Esophagus squamous epithelium (tissue), 5 donors: ENCODE results near the gene TYRO3. TPM values are rescaled to one million over a fixed set of nuclear protein-coding genes. Genes with fewer than 3 reads are reported as not detected.
"Not testable (repeated sequence)": the region's sequence is repeated elsewhere in the genome, so short reads cannot be mapped to it uniquely, and the experiment has no call there.

Experiments used
- DNase-seq: peaks from one replicate; lab custom pipeline; 2025; lab: John Stamatoyannopoulos, UW
- H3K27ac ChIP-seq, 4 donors: fragments of 200-600 bp; sonication (generic); one replicate each; pipeline ENCODE4 v1.5.1; 2016 to 2019; ENCODE audit warnings: mild to moderate bottlenecking in 1 of 4
- H3K27me3 ChIP-seq, 4 donors: fragments of 200-600 bp; sonication (generic); 1 replicate in 3 of 4; 2 replicates in 1 of 4; pipeline versions ENCODE4 v1.5.1 to v1.6.0; 2017 to 2021; ENCODE audit warnings: antibody characterized with exemption in 1 of 4
- H3K36me3 ChIP-seq, 3 donors: fragments of 200-600 bp; sonication (generic); one replicate each; pipeline ENCODE4 v1.5.1; 2016 to 2019
- H3K4me1 ChIP-seq, 3 donors: fragments of 200-600 bp; sonication (generic); one replicate each; pipeline ENCODE4 v1.5.1; 2017 to 2019
- H3K4me3 ChIP-seq, 4 donors: fragments of 200-600 bp; sonication (generic); 1 replicate in 3 of 4; 2 replicates in 1 of 4; pipeline ENCODE4 v1.5.1; 2016 to 2019; ENCODE audit warnings: mild to moderate bottlenecking in 2 of 4, moderate library complexity in 1 of 4
- H3K9me3 ChIP-seq, 3 donors: fragments of 200-600 bp; sonication (generic); one replicate each; pipeline ENCODE4 v1.5.1; 2016 to 2019
- POLR2A ChIP-seq, 4 donors: fragments of 450-650 bp; IDR thresholded peaks; one replicate each; pipeline ENCODE4 v1.6.1; 2017; ENCODE audit warnings: antibody characterized with exemption in 4 of 4, mild to moderate bottlenecking in 4 of 4, moderate library complexity in 3 of 4
- WGBS, 2 donors: methylation state at CpG; one replicate each; pipeline ENCODE4 v1.1.5; 2018; 5-methylcytosine and 5-hydroxymethylcytosine counted together
- intact Hi-C: fragments of 100-400 bp; cut with DNase I; formaldehyde crosslinking; loops from one replicate; pipeline ENCODE4 v1.15.0; 2022
- total RNA-seq, 4 donors: library from RNA; depleted of rRNA; stranded (reverse); fragments of >200 nt; gene quantifications; one replicate each; pipeline ENCODE4 v1.1.0, GENCODE V29; 2016
- TF ChIP-seq, protein P1 (sequence below), 6 experiments: fragments of 450-650 bp in 4 of 6; fragments of 200-600 bp in 2 of 6; sonication (generic) in 2 of 6; IDR thresholded peaks; one replicate each; pipeline ENCODE4 v1.5.1; 2016 to 2019; ENCODE audit warnings: antibody characterized with exemption in 6 of 6, mild to moderate bottlenecking in 4 of 6, moderate library complexity in 4 of 6
- donor health status: DM: yes; HTN: yes; CAD: no.

Gene TYRO3
- total RNA-seq, 4 donors from 2014 or later: 6.5 to 16.9 (median 11.2) TPM

DNA sequence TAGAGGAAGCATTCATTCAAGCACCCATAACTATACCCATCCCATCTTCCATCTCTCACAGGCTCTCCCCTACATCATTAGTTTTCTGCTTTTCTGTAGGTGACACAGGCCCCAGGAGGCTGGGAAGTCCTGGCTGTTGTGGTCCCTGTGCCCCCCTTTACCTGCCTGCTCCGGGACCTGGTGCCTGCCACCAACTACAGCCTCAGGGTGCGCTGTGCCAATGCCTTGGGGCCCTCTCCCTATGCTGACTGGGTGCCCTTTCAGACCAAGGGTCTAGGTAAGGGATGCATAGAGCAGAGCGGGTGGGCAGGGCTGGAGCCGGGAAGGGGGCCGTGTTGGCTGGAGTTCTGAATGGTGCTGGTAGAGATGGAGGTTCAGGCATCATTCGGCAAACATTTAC, 8.2 kb downstream of the TYRO3 start:
- Histone ChIP-seq H3K9me3 (no peaks in the 10 kb centered on the region), H3K4me1 (peaks cover 0 to 5% (median 0%) of the 10 kb centered on the region in 3 donors), H3K4me3 (no peak overlapping the region), H3K27me3 (no peaks in the 10 kb centered on the region), H3K27ac (no peak overlapping the region), H3K36me3 (peaks cover 0 to 85% (median 0%) of the 10 kb centered on the region in 3 donors)
- intact Hi-C loops: no loop called here
- WGBS, 2 donors: 98% methylated on average over 4 to 5 of the region's 6 CpGs
- no peak for DNase-seq
- TF ChIP-seq POLR2A (IDR thresholded peaks at IDR 0.05): no peak
- TF ChIP-seq, protein P1, sequence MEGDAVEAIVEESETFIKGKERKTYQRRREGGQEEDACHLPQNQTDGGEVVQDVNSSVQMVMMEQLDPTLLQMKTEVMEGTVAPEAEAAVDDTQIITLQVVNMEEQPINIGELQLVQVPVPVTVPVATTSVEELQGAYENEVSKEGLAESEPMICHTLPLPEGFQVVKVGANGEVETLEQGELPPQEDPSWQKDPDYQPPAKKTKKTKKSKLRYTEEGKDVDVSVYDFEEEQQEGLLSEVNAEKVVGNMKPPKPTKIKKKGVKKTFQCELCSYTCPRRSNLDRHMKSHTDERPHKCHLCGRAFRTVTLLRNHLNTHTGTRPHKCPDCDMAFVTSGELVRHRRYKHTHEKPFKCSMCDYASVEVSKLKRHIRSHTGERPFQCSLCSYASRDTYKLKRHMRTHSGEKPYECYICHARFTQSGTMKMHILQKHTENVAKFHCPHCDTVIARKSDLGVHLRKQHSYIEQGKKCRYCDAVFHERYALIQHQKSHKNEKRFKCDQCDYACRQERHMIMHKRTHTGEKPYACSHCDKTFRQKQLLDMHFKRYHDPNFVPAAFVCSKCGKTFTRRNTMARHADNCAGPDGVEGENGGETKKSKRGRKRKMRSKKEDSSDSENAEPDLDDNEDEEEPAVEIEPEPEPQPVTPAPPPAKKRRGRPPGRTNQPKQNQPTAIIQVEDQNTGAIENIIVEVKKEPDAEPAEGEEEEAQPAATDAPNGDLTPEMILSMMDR (IDR thresholded peaks at IDR 0.05): no peak

- peaks cover 0 to 3% (median 0%) of the 10 kb centered on the region in 3 donors for H3K4me1 ChIP-seq
- TF ChIP-seq, protein P1 (IDR thresholded peaks at IDR 0.05): no peak
- no peak for TF ChIP-seq POLR2A (IDR thresholded peaks at IDR 0.05)
- no peaks in the 10 kb centered on the region for H3K27me3 ChIP-seq
- WGBS, 2 donors: 69 to 76% methylated on average over 2 of the region's 4 CpGs
- H3K4me3 ChIP-seq: no peak overlapping the region
- peaks cover 0 to 85% (median 0%) of the 10 kb centered on the region in 3 donors for H3K36me3 ChIP-seq
- no peaks in the 10 kb centered on the region for H3K9me3 ChIP-seq
- no peak overlapping the region for H3K27ac ChIP-seq
- DNase-seq: no peak
- intact Hi-C loops: no loop called here
Measured at GRCh38 chr15:41567862-41568261, 8.8 kb downstream of the TYRO3 start.

DNA sequence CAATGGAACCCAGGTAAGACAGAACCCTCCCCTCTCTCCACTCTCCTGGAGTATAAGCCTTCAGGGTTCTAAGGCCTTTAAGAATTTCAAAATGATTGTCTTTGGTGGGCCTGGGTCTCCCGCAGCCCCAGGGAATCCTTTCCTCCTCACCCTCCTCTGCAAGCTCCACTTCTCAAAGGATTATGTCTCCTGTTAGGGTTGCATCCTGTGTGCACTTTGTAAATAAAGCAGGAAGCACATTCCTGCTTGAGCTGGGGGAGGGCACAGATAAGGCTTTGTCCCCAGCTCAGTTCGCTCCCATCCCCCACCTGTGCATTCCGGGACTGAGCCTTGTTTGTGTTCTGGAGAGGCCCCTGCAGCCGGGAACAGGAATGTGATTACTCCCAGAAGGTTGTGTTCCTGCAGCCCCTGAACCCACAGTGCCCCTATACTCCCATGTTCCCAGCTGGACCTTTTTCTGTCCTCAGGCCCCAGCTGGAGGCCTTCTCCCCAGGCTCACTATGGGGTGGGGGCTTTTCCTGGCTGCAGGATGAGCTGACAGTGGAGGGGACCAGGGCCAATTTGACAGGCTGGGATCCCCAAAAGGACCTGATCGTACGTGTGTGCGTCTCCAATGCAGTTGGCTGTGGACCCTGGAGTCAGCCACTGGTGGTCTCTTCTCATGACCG, 9.5 kb downstream of the TYRO3 start:
- Histone ChIP-seq H3K27me3 (no peaks in the 10 kb centered on the region), H3K36me3 (peaks cover 0 to 85% (median 0%) of the 10 kb centered on the region in 3 donors), H3K4me1 (no peaks in the 10 kb centered on the region), H3K9me3 (no peaks in the 10 kb centered on the region), H3K27ac (no peak overlapping the region), H3K4me3 (no peak overlapping the region)
- no peak for DNase-seq
- TF ChIP-seq POLR2A (IDR thresholded peaks at IDR 0.05): no peak
- TF ChIP-seq, protein P1 (IDR thresholded peaks at IDR 0.05): no peak
- intact Hi-C loops: no loop called here
- WGBS, 2 donors: 80 to 84% methylated on average over 1 to 7 of the region's 8 CpGs

GRCh38 chr15:41569232-41569631, 10.2 kb downstream of the TYRO3 start:
- H3K27ac ChIP-seq, DNase-seq, H3K4me1 ChIP-seq, H3K27me3 ChIP-seq, H3K9me3 ChIP-seq, H3K4me3 ChIP-seq, intact Hi-C loops: not testable (repeated sequence)
- WGBS, 2 donors: 100% methylated on average over 1 of the region's 1 CpG
- peaks cover 0 to 85% (median 0%) of the 10 kb centered on the region in 3 donors for H3K36me3 ChIP-seq

DNA sequence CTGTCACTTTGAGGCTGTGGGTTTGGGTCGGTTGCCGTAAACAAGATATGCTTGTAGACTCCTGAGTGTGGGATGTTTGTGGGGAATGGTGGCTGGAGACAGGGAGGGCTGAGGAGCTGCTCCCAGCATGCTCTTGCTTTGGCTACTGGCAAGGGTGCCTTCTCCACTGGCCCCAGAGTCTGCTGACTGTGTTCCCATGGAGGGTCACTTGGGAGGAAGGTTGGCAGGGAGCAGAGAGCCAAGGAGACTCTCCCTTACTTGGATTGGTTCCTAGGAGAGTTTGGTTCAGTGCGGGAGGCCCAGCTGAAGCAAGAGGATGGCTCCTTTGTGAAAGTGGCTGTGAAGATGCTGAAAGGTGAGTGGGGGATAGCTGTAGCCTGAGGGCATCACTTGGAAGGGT, 11.8 kb downstream of the TYRO3 start:
- no peaks in the 10 kb centered on the region for H3K27me3 ChIP-seq
- DNase-seq: no peak
- no peak overlapping the region for H3K4me3 ChIP-seq
- H3K9me3 ChIP-seq: no peaks in the 10 kb centered on the region
- TF ChIP-seq POLR2A (IDR thresholded peaks at IDR 0.05): no peak
- TF ChIP-seq, protein P1 (IDR thresholded peaks at IDR 0.05): no peak
- H3K4me1 ChIP-seq: no peaks in the 10 kb centered on the region
- intact Hi-C loops: no loop called here
- H3K36me3 ChIP-seq: peaks cover 0 to 85% (median 0%) of the 10 kb centered on the region in 3 donors
- WGBS, 2 donors: 86% methylated on average over 2 to 3 of the region's 3 CpGs
- H3K27ac ChIP-seq: no peak overlapping the region
